8988T (cell line): ENCODE measurements around the gene PAFAH2.
"Not testable (repeated sequence)": the region's sequence is repeated elsewhere in the genome, so short reads cannot be mapped to it uniquely, and the experiment has no call there.

ENCODE experiments used
- DNase-seq: peaks from one replicate; pipeline ENCODE4 v3.0.0; 2011

Gene PAFAH2

DNA sequence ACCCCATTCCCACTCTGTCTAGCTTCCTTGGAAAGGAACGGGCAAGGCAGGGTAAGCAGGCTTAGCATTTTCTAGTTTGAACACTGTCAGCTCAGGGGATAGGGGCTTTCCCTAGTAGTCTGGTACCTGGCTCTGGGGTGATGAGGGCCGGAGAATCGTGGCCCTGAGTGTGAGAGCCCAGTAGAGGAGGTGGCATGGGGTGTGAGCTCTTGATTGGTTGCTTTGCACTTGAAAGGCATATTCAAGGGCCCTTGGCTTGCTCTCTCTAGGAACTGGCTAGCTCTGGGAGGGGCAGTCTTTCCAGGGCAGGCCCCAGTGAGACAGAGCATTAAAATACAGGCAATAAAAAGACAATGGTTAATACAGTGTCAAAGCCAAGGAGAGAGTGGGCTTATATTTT lies 13.0 kb upstream of the PAFAH2 start:
- DNase-seq, result no peak

DNA sequence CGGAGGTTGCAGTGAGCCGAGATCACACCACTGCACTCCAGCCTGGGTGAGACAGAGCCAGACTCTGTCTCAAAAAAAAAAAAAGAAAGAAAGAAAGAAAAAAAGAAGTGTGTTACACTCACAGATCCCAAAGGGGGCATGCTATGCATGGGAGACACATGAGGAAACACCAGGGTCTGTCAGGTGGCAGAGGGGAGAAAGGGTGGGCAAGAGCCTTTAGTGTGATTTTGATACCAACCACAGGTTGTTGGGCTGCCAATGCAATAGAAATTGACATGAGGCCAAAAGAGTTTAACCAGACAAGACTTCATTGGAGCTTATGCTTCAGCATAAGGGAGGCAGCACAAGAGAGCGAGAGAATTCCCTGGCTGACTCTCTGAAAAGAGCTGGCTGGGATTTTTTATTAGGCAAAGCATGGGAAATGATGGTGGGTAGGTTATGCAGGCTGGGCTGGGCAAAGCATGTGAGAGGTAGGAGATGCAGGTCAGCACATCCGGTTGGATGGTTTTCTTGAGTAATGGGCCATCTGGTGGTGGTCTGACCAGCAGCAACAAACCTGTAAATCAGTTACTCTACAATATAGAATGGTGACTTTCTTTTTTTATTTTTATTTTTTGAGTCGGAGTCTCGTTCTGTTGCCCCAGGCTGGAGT lies 12.1 kb upstream of the PAFAH2 start:
- no peak for DNase-seq

DNA sequence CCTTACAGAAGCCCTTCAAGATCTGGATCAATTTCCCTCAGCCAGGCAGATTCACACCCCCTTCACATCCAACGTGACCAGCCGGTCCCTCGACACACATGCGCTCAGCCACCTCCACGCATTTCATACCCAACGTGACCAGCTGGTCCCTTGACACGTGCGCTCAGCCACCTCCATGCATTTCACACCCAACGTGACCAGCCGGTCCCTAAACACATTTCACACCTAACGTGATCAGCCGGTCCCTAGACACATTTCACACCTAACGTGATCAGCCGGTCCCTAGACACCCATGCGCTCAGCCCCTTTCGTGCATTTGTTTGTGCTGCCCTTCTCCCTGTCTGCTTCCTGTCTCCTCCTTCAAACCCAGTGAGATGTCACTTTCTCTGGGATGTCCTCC lies 8.8 kb upstream of the PAFAH2 start:
- no peak for DNase-seq

DNA sequence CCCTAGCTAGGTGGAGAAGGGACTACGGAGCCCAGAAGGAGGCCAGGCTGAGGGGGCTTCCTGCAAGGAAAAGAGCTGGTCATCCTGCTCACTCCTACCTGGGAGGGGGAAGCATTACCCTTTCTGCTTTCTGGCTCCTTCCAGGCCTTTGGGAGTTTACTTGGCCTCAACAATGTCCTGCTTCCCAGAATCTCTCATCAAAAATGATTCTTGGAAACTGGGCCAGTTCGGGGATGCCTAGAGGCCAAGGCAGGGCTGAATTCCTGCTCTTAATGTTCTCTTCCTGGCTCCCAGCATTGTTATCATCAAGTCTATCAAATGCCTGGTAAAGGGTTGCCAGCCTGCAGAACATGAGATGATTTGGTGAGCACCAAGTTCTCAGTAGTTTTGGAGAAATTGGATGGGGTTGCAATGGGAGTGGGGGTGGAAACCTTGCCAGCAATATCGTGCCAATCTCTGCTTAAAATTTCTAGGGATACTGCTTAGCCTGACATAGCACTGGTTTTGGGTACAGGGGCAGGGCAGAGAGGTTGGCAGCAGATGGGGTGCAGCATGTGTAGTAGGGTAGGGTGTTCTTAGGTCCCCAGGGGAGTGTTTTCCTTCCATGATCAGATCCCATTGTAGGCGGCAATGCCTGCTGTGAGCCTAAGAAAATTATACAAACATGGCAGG lies 7.7 kb upstream of the PAFAH2 start:
- no peak for DNase-seq

DNA sequence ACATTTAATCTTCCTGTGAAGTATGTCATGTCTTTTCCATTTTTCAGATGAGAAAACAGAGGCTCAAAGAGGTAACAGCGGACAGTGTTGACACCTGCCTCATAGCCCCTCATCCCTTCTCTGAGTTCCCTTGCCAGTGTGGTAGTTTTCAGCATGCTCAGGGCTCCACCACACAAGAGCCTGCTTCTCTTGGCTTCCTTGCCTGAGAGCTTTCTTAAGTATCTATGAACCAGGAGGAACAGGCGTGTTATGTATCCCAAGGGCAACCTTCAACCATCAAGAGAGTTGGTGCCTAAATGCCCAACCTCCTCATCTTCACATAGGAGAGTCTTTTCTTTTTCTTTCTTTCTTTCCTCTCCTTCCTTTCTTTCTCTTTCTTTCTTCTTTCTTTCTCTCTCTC lies 5.9 kb upstream of the PAFAH2 start:
- no peak for DNase-seq

DNA sequence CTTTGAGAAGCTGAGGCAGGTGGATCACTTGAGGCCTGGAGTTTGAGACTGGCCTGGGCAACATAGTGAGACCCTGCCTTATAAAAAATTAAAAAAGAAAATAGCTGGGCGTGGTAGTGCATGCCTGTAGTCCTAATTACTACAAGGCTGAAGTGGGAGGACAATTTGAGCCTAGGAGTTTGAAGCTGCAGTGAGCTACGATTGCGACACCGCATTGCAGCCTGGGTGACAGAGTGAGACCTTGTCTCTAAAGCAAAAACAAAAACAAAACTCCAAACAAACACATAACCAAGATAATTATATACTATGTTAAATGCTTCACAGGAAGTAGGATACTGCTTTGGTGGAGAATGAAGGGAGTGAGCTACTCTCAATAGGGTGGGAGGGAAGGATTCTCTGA lies 5.4 kb upstream of the PAFAH2 start:
- DNase-seq, result no peak

DNA sequence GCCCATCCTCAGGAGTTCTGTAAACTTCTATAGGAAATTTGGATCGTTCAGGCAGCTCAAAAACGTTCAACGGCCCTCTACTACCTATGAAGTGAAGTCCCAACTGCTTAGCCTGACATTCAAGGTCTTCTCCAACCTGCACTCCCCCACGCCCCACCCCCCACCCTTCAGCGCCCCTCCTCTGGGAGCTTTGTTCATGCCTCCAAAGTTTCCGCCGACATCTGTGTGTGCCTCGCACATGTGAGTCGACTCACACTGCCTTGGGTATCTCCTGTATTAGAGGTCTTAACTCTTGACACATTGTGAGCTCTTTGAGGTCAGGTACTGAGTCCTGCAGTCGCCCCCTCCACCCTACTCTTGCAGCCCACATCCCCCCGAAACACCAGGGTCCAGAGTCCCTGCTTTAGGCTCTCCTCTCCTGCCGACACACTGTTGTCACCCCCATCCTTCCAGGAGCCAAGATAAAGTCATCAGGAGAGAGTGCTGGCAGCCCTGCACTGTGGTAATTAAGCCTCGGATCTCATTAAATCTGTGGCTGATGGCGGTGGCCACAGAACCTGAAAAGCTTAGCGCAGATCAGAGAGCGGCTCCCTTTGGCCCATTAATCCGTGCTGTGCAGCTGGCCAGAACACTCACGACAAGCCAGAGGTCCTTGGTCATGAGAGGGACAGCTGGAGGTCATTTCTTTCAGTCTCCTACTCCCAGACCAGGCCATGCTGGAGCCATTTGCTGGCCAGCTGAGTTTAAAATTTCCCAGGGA lies 1.4 kb upstream of the PAFAH2 start:
- DNase-seq, result no peak

DNA sequence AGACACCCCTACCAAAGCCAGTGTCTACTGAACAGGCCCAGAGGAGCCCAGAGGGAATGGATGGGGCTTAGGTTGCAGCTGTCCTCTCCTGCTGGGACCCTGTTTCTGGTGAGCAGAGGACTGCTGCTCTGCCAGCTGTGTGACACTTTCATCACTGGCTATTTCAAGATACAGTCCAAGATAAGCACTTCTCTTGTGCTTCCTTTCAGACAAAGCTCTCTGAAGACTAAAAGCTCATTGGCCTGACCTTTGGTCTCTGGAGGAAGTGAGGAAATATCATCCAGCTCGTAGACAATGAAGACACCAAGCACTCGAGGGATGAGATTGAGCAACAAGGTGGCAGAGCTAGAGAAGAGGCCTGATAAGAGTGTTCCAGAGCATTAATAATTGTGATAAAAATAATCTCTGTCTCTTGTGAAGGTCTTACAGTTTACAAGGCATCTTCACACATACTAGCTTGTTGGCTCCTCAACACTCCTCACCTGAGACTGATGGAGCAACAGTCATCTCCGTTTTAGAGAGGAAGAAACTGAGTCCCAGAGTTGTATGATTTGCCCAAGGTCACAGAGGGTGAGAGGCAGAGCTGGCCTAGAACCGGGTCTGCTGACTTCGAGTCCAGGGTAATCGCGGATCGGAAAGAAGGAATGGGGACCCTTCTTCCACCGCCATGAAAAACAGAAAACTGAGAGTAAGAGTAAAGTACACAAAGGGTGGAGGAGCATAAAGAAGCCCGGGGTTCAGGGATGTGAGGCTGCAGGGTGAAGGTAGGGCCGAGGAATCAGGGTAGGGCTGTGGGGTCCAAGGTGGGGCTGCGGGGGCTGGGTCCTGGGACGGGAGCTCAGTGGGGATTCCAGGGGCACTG lies 666 bp downstream of the PAFAH2 start:
- DNase-seq, result no peak

DNA sequence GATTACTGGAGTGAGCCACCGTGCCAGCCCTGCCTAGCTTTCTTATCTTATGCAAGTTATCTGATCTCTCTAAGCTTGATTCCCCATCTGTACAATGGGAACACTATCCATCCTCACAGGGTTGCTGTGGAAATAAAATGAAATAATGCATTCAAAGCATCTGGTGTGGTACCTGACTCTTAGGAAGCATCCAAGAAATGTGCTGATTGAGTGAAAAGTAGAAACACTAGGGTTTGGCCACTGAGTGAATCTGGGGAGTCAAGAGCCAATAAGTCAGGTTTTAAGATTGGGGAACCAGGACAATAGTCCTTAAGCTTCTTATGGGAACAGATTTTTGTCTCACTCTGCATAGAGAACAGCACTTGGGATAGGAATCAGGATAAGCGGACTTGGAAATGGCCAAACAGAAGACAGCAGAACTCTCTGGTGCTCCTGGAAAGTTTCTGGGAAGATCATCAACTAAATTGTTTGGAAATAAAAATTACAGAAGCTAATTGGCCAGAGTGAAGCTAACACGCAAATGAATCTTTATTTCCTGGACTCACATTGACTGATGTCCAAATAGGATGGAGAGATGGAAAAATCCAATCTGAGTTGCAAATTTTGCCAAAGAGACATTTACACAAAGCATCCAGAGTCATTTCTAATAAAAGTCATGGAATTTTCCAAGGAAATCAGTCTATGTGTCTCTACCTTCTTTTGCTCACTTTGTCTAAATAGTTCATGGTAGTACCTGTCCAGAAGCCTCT lies 3.3 kb downstream of the PAFAH2 start:
- no peak for DNase-seq

DNA sequence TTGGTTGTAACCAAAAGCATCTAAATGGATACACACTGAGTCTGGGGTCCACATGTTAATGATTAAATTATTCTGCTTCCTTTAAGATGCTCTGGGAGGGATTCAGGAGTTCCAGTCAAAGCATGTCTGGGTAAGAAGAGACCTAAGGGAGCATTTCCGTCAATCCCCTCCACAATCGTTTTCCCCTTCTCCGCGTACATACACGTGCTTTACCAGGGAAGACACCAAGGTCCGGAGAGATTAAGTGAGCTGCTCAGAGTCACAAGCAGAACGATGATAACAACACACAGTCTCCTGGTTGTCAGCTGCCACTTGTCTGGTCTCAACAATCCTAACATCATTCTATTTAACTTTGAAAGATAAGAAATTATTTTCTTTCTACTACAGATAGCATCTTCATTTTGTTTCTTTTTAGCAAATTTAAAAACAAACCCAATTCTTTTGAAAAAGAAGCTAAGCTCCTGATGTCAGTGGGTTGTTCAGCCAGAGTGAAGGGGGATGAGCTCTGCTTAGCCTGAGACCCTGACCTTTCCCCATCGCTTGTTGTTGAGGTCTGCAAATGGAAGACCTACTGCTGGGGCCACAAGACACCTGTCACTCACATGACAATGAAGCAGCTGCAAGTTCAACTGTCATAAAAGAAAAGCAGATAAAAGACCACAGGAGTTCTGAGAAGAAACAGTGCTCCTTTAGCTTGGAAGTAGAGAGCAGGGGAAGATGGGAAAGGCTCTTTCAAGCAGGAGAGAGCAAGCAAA lies 4.5 kb downstream of the PAFAH2 start:
- DNase-seq, result no peak

DNA sequence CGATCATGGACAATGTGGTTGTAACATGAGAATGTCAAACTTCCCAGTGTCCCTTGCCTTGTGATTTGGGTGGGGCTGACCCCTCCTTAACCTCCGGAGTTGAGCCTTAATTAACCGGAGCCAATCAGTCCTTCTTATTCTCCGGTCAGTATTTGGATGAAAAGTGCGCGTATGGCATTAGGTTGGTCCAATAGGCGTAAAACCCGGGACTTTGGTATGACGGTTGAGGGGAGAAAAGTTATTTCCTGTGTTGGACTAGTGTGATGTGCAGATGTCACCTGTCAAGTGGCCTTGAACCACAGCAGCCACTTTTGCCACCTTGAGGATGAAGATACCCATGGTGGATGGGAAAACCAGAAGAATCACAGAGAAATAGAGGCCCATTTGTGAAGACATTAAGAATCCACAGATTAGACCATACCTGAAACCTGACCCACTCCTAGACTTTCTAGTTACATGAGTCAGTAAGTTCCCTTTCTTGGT lies 5.1 kb downstream of the PAFAH2 start:
- DNase-seq, result no peak

DNA sequence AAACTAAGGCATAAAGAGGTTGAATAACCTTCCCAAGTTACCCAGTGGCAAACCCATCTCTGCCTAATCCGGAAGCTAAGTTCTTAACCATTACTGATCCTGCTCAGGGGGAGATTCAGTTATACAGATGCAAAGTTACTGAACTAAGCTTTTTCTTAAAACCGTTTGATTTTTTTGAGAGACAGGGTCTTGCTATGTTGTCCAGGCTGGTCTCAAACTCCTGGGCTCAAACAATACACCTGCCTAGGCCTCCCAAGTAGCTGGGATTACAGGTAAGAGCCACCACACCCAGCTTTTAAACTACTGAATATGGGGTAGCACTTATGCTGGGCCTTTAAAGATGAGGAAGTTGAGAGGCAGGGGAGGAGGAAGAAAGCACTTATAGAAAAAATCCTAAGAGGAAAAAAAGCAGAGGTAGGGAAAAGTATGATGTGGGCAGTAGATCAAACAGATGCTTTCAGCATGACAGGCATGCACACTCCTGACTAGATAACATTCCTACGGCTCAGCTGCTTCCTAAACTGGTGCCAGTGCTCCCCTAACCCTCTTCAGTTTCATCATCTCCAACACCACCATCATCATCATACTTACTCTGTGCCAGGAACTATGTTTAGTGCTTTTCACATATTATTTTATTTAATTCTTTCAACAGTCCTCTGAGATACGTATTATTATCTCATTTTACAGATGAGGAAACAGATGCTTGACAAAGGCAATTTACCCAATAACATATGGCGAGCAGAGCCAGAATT lies 5.8 kb downstream of the PAFAH2 start:
- no peak for DNase-seq

DNA sequence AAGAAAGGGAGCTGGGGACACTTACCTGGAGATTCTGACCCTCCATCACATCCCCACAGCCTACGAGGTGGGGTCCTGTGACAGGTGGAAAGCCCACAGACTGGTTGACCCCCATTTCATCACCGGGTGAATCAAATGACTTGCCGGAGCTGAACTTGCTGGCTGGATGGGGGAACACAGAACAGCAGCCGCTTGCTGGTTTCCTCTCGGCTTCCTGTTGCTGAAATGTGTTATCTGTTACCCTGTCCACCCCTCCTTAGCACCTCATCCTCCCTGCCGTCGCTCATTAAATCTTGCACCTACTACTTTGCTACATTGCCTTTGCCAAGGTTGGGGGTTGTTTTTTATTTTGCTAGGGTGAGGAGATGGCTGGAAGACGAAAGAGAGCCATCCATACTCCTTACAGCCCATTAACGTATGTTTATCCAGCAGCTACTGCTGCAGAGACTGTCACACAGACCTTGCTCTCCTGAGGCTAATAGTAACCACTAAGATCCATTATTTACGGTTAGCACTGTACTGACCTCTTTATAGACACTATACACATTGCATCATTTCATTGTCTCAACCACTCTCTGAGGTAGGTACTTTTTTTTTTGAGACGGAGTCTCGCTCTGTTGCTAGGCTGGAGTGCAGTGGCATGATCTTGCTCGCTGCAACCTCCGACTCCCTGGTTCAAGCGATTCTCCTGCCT lies 7.0 kb downstream of the PAFAH2 start:
- no peak for DNase-seq

DNA sequence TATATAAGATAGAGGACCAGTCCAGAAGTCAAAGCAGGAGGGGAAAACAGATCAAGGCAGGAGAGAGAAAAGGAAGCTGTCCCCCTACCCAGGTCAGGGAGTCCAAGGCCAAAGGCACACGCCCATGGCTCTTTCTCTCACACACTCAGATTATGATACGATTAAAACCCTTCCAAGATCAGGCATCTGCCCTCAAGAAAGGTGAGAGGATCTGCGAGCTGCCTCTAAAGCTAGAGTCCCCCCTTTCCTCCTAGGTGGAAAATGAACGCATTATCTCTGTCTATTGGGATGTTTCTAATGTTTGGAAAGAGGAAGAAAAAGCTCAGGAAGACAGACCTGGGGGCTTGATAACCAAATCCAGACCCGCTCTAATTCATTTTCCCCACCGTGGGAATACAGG lies 7.6 kb downstream of the PAFAH2 start:
- no peak for DNase-seq

DNA sequence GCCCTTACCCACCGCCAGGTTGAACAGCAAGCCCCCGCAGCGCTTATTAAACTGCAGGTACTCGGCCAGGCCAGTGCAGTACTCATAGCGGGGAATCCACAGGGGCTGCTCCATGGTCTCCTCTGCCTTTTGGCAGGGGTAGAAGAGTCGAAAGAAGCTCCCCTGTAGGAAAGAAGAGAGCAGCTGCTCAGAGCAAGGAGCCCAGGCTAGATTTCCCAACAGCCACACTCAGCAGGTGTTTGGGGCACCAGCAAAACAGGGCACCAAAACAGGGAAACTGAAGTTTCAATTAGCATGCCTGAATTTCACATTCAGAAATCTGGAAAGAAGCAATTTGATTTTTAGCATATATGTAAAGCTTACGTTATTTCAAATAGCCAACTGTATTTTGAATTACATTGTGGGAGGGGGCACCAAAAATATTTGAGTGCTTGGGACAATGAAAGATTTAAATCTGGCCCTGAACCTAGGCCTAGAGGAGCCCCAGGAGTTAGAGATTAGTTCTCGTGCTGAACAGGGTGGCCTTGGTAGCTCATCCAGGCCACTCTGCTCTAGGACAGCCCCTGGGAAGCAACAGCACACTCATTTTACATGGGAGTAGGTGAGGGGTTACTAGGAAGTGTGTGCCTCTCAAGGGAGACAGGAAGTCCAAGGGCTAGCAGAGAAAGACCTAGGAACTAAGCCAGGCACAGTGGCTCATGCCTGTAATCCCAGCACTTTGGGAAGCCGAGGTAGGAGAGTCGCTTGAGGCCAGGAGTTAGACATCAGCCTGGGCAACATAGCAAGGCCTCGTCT lies 8.2 kb downstream of the PAFAH2 start:
- DNase-seq, result no peak

DNA sequence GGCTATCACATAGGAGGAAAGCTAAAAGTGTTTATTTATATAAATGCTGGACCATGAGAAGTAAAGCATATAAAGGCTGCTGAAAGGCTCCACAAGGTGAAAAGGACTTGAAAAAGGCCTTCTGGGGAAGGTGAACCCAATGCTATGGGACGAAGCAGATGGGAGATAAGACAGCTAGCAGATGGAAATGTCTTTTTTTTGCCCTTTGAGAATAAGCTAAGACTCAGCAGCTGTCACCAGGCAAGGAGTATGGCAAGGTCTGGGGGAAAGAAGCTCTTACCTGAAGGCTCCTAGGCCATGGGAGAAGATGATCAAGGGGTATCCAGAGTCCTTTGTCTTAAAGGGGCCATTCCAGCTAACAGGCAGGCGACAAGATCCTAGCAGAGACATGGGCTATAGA lies 9.9 kb downstream of the PAFAH2 start:
- DNase-seq, result no peak

DNA sequence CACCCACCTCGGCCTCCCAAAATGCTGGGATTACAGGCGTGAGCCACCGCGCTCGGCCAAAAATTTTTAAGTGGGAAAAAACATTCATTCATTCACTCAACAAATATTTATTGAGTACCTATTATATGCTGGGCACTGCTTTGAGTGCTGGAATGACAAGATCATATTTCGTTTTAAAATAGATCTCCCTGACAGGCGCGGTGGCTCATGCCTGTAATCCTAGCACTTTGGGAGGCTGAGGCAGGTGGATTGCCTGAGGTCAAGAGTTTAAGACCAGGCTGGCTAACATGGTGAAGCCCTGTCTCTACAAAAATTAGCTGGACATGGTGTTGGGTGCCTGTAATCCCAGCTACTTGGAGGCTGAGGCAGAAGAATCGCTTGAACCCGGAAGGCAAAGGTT lies 11.1 kb downstream of the PAFAH2 start:
- not testable (repeated sequence) for DNase-seq

DNA sequence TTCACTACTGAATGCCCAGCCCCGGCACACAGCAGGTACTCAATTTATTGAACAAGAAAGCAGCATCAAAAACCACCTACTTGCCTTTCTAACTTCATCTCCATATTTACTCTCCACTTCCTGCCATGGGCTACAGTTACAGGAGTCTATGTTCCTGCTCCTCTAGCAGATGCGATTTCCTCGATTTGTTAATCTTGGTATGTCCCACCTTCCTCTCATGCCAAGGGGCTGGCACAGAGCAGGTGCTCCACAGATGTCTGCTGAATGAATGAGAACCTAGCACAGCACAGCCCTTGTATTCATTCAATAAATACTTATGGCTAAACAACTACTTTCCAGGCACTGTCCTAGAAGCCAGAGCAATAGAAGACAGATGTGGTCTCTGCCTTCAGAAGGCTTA lies 12.2 kb downstream of the PAFAH2 start:
- no peak for DNase-seq

DNA sequence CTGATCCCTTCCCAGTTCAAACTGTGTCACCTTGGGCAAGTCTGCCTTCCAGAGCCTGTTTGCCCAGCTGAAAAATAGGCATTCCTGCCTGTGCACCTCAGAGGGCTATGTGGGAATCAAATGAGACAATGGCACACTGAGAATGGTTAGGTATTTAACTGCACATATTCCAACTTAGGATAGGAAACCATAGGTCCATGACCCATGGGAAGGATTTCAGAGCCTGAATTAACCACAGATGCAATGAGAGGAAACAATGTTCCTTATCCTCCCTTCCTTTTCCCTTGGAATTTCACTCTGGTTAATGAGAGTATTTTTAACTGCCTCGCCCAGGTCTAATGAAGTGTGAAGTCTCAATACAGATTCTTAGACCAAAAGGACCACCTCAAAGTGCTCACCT lies 12.7 kb downstream of the PAFAH2 start:
- DNase-seq, result no peak
